OCI-LY7 (cell line): Measurements from ENCODE around the gene MAGEA2B. TPM values are rescaled to one million over a fixed set of nuclear protein-coding genes. Genes with fewer than 3 reads are reported as not detected.
"Not testable (repeated sequence)": the region's sequence is repeated elsewhere in the genome, so short reads cannot be mapped to it uniquely, and the experiment has no call there.

Source experiments
- BruUV-seq: library from RNA; stranded (reverse); fragments of 400-500 nt; replicated peaks from 2 replicates; lab custom pipeline; 2021; lab: Mats Ljungman, UMichigan
- CTCF ChIA-PET: fragments of 300-600 bp; sonication (Branson Sonifier 250); formaldehyde crosslinking; loops from one replicate; lab custom pipeline; 2022; ENCODE audit warnings: antibody characterized with exemption; ENCODE audit not compliant: unreplicated experiment; lab: Charles Lee
- POLR2A ChIA-PET: fragments of 300-600 bp; sonication (Branson Sonifier 250); formaldehyde crosslinking; loops from one replicate; lab custom pipeline; 2022; ENCODE audit warnings: antibody characterized with exemption; lab: Charles Lee
- DNase-seq: peaks from one replicate; pipeline ENCODE4 v3.0.0-alpha.2; 2015; ENCODE audit warnings: low spot score
- H2AFZ ChIP-seq: fragments of 200-600 bp; sonication (generic), shearing (Covaris generic); 2 replicates; pipeline ENCODE4 v1.6.1; 2014; ENCODE audit warnings: mild to moderate bottlenecking, antibody characterized with exemption, low read length, moderate library complexity
- H3K27ac ChIP-seq: fragments of 200-600 bp; sonication (generic); 2 replicates; pipeline ENCODE4 v1.5.1; 2014; ENCODE audit warnings: mixed run types, low read depth, mild to moderate bottlenecking, moderate library complexity, low read length, inconsistent platforms; ENCODE audit not compliant: poor library complexity, severe bottlenecking
- H3K36me3 ChIP-seq: fragments of 200-600 bp; sonication (generic); 2 replicates; pipeline ENCODE4 v1.6.1; 2014; ENCODE audit warnings: mild to moderate bottlenecking, antibody characterized with exemption, low read length, moderate library complexity, mixed read lengths; ENCODE audit not compliant: insufficient read depth
- H3K4me1 ChIP-seq: fragments of 200-600 bp; sonication (generic); 2 replicates; pipeline ENCODE4 v1.5.1; 2014; ENCODE audit warnings: mild to moderate bottlenecking, low read length; ENCODE audit not compliant: insufficient read depth, poor library complexity, severe bottlenecking
- H3K4me2 ChIP-seq: fragments of 200-600 bp; sonication (generic); 2 replicates; pipeline ENCODE4 v1.6.1; 2014; ENCODE audit warnings: mild to moderate bottlenecking, low read length
- H3K4me3 ChIP-seq: fragments of 200-600 bp; sonication (generic); 2 replicates; pipeline ENCODE4 v1.5.1; 2014; ENCODE audit warnings: mild to moderate bottlenecking, low read depth, low read length; ENCODE audit not compliant: poor library complexity, severe bottlenecking
- H3K79me2 ChIP-seq: fragments of 200-600 bp; sonication (generic); 2 replicates; pipeline ENCODE4 v1.6.1; 2016; ENCODE audit warnings: low read depth, mild to moderate bottlenecking, low read length, moderate library complexity, mixed read lengths; ENCODE audit not compliant: insufficient read depth
- H3K9me2 ChIP-seq: fragments of 200-600 bp; sonication (generic); 2 replicates; pipeline ENCODE4 v1.6.1; 2016; ENCODE audit warnings: mild to moderate bottlenecking, low read length, mixed read lengths; ENCODE audit not compliant: insufficient read depth
- H3K9me3 ChIP-seq: fragments of 200-600 bp; sonication (generic); 2 replicates; pipeline ENCODE4 v1.6.1; 2014; ENCODE audit warnings: mild to moderate bottlenecking, mixed run types, low read length, mixed read lengths
- H4K20me1 ChIP-seq: fragments of 200-600 bp; sonication (generic); 2 replicates; pipeline ENCODE4 v1.6.1; 2014; ENCODE audit warnings: mild to moderate bottlenecking, antibody characterized with exemption, low read length, moderate library complexity, mixed read lengths; ENCODE audit not compliant: insufficient read depth
- EZH2phosphoT487 ChIP-seq: fragments of 200-600 bp; sonication (generic); IDR thresholded peaks from 2 replicates; pipeline ENCODE4 v1.6.1; 2018; ENCODE audit warnings: low read depth, borderline replicate concordance, mild to moderate bottlenecking, mixed run types, antibody characterized with exemption, low read length, moderate library complexity, mixed read lengths
- intact Hi-C: fragments of 100-400 bp; cut with micrococcal nuclease; formaldehyde crosslinking; loops from one replicate; pipeline ENCODE4 v1.10.0; 2022; ENCODE audit not compliant: unreplicated experiment
- total RNA-seq, 2 experiments: library from RNA; depleted of rRNA in 1 of 2; stranded (reverse); fragments of >200 nt in 1 of 2; shearing (Covaris generic) in 1 of 2; gene quantifications; 2 replicates each; pipeline ENCODE4 v1.2.3, GENCODE V29; 2014 to 2022
- TF ChIP-seq, protein P1 (sequence below): fragments of 200-600 bp; sonication (generic); conservative IDR thresholded peaks from 2 replicates; pipeline ENCODE4 v1.5.1; 2014; ENCODE audit warnings: mild to moderate bottlenecking, antibody characterized with exemption, low read length, moderate library complexity, mixed read lengths

MAGEA2B gene
- total RNA-seq, 2 experiments from 2014 or later: not detected

DNA sequence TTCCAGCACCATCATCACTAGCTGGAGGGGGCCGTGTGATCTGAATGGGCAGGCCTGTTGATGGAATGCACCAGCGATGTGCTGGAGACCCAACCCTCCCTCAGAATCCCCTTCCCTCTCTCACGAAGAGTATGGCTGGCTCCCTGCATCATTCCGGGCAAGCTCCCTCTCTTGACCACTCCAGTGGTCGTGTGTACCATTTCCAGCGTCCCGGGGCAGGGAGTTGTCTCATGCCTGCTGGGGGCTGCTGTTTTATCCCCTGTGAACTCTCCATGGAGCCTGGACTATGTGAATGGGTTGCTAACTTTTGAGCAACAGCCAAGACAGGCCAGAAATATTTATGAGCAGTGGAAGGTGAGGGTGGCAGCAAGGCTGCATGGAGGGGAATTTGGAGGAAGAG lies 11.0 kb downstream of the MAGEA2B start:
- no peak overlapping the region for H3K4me2 ChIP-seq
- ChIA-PET POLR2A (no interaction called here), CTCF (no interaction called here)
- DNase-seq: no peak
- no peaks in the 10 kb centered on the region for H4K20me1 ChIP-seq
- no peaks in the 10 kb centered on the region for H3K4me1 ChIP-seq
- BruUV-seq: no TSS peak
- no peak overlapping the region for H3K27ac ChIP-seq
- H3K9me2 ChIP-seq: no peaks in the 10 kb centered on the region
- H3K4me3 ChIP-seq: no peak overlapping the region
- H2AFZ ChIP-seq: no peak overlapping the region
- no peaks in the 10 kb centered on the region for H3K36me3 ChIP-seq
- no peaks in the 10 kb centered on the region for H3K79me2 ChIP-seq
- intact Hi-C loops: no loop called here
- TF ChIP-seq EZH2phosphoT487: no peak
- TF ChIP-seq, protein P1, sequence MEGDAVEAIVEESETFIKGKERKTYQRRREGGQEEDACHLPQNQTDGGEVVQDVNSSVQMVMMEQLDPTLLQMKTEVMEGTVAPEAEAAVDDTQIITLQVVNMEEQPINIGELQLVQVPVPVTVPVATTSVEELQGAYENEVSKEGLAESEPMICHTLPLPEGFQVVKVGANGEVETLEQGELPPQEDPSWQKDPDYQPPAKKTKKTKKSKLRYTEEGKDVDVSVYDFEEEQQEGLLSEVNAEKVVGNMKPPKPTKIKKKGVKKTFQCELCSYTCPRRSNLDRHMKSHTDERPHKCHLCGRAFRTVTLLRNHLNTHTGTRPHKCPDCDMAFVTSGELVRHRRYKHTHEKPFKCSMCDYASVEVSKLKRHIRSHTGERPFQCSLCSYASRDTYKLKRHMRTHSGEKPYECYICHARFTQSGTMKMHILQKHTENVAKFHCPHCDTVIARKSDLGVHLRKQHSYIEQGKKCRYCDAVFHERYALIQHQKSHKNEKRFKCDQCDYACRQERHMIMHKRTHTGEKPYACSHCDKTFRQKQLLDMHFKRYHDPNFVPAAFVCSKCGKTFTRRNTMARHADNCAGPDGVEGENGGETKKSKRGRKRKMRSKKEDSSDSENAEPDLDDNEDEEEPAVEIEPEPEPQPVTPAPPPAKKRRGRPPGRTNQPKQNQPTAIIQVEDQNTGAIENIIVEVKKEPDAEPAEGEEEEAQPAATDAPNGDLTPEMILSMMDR: no peak
- no peaks in the 10 kb centered on the region for H3K9me3 ChIP-seq

DNA sequence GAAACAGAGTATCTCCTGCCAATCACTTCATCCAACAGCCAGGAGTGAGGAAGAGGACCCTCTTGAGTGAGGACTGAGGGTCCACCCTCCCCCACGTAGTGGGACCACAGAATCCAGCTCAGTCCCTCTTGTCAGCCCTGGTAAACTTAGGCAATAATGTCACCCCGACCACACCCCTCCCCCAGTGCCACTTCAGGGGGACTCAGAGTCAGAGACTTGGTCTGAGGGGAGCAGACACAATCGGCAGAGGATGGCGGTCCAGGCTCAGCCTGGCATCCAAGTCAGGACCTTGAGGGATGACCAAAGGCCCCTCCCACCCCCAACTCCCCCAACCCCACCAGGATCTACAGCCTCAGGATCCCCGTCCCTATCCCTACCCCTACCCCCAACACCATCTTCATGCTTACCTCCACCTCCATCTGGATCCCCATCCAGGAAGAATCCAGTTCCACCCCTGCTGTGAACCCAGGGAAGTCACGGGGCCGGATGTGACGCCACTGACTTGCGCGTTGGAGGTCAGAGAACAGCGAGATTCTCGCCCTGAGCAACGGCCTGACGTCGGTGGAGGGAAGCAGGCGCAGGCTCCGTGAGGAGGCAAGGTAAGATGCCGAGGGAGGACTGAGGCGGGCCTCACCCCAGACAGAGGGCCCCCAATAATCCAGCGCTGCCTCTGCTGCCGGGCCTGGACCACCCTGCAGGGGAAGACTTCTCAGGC lies 19.0 kb downstream of the MAGEA2B start, which contains the start of the genes CSAG1 and MAGEA12:
CSAG1 (minus strand) TSS at position 461 of the 715 bp plus-strand sequence. CDS start 1,261 bp downstream, outside the sequence.
MAGEA12 (plus strand) TSS at position 497 of the 715 bp plus-strand sequence. CDS start 2,405 bp downstream, outside the sequence.
- no peak for TF ChIP-seq EZH2phosphoT487
- TF ChIP-seq, protein P1: no peak
- BruUV-seq: no TSS peak

DNA sequence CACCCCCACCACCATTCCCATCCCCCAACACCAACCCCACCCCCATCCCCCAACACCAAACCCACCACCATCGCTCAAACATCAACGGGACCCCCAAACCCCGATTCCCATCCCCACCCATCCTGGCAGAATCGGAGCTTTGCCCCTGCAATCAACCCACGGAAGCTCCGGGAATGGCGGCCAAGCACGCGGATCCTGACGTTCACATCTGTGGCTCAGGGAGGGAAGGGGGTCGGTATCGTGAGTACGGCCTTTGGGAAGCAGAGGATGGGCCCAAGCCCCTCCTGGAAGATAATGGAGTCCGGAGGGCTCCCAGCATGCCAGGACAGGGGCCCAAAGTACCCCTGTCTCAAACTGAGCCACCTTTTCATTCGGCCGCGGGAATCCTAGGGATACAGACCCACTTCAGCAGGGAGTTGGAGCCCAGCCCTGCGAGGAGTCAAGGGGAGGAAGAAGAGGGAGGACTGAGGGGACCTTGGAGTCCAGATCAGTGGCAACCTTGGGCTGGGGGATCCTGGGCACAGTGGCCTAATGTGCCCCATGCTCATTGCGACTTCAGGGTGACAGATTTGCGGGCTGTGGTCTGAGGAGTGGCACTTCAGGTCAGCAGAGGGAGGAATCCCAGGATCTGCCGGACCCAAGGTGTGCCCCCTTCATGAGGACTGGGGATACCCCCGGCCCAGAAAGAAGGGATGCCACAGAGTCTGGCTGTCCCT lies 19.9 kb downstream of the MAGEA2B start:
- CTCF ChIA-PET, H3K9me2 ChIP-seq, H3K4me2 ChIP-seq, H4K20me1 ChIP-seq, POLR2A ChIA-PET, H3K4me1 ChIP-seq, H3K27ac ChIP-seq, H3K79me2 ChIP-seq, DNase-seq, H3K4me3 ChIP-seq, H3K9me3 ChIP-seq, H3K36me3 ChIP-seq, H2AFZ ChIP-seq, intact Hi-C loops, BruUV-seq: not testable (repeated sequence)

More for the DNA sequence above, 19.0 kb downstream of the MAGEA2B start, which contains the start of the genes CSAG1 and MAGEA12:
- no peak for DNase-seq
- Histone ChIP-seq H3K4me3 (no peak within 1 kb of the TSS), H2AFZ (no peak within 1 kb of the TSS), H4K20me1 (no peaks in the 10 kb centered on the region), H3K79me2 (no peaks in the 10 kb centered on the region), H3K4me1 (no peaks in the 10 kb centered on the region), H3K27ac (no peak within 1 kb of the TSS), H3K9me2 (no peaks in the 10 kb centered on the region), H3K9me3 (no peaks in the 10 kb centered on the region), H3K4me2 (no peak within 1 kb of the TSS), H3K36me3 (no peaks in the 10 kb centered on the region)
- POLR2A ChIA-PET: no interaction called here
- CTCF ChIA-PET: no interaction called here
- intact Hi-C loops: no loop called here
